LNCaP clone FGC (cell line): ENCODE data around the gene BPIFA3.
"Not testable (repeated sequence)": the region's sequence is repeated elsewhere in the genome, so short reads cannot be mapped to it uniquely, and the experiment has no call there.

Experiments used
- DNase-seq: peaks from one replicate; pipeline ENCODE4 v3.0.0-alpha.2; 2011; ENCODE audit warnings: low read depth
- H3K4me3 ChIP-seq: 2 replicates; pipeline ENCODE4 v1.5.1; 2011; ENCODE audit warnings: mild to moderate bottlenecking, low read depth, low read length, control low read depth
- TF ChIP-seq, protein P1 (sequence below): IDR thresholded peaks from 2 replicates; pipeline ENCODE4 v1.5.1; 2012; ENCODE audit warnings: mild to moderate bottlenecking; ENCODE audit not compliant: control insufficient read depth, insufficient read depth; ENCODE audit errors: extremely low read depth

Gene BPIFA3

DNA sequence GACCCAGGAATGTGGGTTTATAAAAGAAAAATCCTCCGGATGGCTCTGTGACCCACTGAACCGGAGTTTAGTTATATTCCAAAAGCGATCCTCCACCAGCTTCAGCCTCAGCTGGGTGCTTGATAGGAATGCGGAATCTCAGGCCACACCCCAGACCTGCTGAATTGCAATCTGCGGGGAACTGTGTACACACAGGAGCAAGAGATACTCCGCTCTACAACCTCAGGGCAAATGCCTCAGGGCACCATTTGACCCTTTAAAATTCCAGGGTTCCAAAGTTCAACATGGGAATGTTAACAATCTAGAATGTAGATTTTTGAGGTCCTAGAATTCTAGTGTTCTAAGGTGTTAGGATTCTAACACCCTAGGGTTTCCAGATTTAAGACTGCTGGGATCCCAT is 38.4 kb upstream of the BPIFA3 start:
- no peak overlapping the region for H3K4me3 ChIP-seq
- DNase-seq = no peak
- TF ChIP-seq, protein P1, sequence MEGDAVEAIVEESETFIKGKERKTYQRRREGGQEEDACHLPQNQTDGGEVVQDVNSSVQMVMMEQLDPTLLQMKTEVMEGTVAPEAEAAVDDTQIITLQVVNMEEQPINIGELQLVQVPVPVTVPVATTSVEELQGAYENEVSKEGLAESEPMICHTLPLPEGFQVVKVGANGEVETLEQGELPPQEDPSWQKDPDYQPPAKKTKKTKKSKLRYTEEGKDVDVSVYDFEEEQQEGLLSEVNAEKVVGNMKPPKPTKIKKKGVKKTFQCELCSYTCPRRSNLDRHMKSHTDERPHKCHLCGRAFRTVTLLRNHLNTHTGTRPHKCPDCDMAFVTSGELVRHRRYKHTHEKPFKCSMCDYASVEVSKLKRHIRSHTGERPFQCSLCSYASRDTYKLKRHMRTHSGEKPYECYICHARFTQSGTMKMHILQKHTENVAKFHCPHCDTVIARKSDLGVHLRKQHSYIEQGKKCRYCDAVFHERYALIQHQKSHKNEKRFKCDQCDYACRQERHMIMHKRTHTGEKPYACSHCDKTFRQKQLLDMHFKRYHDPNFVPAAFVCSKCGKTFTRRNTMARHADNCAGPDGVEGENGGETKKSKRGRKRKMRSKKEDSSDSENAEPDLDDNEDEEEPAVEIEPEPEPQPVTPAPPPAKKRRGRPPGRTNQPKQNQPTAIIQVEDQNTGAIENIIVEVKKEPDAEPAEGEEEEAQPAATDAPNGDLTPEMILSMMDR = no peak

DNA sequence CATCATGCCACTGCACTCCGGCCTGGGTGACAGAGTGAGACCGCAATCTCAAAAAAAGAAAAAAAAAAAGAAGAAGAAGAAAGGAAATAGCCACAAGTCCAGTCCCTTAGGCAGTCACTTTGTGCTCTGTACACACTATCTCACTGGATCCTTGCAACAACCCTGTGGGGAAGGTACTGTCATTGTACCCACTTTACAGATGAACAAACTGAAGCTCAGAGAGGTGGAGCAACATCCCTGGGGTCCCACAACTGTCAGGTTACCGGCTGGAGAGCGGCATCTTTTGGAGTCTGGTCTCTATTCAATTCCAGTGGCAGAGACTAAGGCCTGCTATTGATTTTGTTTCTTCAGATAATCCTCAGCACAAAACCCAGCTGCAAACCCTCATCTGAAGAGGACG is 37.0 kb upstream of the BPIFA3 start:
- TF ChIP-seq, protein P1 = no peak
- H3K4me3 ChIP-seq = no peak overlapping the region
- no peak for DNase-seq

DNA sequence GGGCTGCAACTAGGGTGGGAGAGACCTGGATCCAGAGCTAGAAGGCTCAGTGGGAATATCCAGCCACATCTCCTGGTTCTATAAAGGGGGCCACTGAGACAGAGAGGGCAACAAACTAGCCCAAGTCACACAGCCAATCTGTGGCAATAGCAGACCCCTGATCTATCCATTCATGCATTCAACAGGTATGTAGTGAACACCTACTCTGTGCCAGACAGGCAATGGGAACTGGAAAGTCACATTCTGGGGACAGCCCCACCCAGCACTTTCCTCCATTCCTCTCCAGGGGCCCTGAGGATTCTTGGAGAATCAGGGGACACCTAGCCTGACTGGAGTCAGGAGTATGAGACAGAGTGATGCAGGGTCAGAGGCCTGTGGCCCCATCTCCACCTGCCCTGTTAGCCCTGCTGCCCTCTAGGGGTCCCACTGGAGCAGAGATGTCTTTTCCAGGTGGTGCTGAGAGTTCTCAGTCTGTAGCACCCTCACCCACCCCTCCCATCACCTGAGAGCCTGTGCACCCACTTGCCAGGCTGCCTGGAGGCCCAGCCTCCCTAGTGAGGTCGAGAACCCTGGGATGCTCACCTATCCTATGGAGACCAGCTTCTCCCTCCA is 35.6 kb upstream of the BPIFA3 start:
- TF ChIP-seq, protein P1 = no peak
- no peak for DNase-seq
- H3K4me3 ChIP-seq = no peak overlapping the region

DNA sequence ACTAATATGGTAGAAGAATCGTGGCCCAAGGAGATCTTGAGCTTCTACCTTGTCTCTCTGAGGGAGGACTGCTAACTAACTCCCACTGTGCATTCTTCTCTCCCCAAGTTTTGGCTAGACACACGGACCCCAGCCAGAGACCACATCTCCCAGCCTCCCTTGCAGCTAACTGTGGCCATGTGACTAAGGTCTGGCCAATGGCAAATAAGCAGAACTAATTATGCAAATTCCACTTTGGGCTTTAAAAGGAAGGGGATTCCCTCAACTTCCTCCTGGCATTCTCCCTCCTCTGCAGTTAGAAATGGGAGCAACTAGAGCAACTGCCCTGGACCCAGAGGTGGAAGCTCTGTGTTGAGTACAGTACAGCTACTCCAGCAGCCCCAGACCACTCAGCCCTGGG is 33.8 kb upstream of the BPIFA3 start:
- no peak overlapping the region for H3K4me3 ChIP-seq
- DNase-seq = no peak
- TF ChIP-seq, protein P1 = no peak

DNA sequence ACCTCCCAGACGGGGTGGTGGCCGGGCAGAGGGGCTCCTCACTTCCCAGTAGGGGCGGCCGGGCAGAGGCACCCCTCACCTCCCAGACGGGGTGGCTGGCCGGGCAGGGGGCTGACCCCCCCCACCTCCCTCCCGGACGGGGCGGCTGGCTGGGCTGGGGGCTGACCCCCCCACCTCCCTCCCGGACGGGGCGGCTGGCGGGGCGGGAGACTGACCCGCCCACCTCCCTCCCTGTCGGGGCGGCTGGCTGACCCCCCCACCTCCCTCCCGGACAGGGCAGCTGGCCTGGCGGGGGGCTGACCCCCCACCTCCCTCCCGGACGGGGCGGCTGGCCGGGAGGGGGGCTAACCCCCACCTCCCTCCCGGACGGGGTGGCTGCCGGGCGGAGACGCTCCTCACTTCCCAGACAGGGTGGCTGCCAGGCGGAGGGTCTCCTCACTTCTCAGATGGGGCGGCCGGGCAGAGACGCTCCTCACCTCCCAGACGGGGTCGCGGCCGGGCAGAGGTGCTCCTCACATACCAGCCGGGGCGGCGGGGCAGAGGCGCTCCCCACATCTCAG is 32.0 kb upstream of the BPIFA3 start:
- DNase-seq = not testable (repeated sequence)

DNA sequence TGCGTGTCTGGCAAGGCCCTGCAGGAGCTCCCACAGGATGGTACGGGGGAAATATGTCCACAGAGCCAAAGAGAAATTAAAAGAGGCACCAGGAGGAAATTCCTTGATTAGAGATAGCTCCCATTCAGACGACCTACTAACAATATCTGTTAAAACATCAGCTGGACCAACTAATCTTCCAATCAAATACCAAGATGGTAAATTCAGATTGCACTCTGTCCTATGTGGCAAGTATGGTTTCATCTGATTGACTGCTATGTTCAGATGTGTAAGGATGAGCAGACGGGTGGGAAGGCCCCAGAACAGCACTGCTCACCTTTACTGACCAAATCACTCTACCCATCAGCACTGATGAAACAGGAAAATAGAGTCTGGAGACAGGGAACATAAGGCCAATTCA is 29.7 kb upstream of the BPIFA3 start:
- no peak for DNase-seq
- TF ChIP-seq, protein P1 = no peak
- no peak overlapping the region for H3K4me3 ChIP-seq

More for the DNA sequence above, 32.0 kb upstream of the BPIFA3 start:
- not testable (repeated sequence) for H3K4me3 ChIP-seq

DNA sequence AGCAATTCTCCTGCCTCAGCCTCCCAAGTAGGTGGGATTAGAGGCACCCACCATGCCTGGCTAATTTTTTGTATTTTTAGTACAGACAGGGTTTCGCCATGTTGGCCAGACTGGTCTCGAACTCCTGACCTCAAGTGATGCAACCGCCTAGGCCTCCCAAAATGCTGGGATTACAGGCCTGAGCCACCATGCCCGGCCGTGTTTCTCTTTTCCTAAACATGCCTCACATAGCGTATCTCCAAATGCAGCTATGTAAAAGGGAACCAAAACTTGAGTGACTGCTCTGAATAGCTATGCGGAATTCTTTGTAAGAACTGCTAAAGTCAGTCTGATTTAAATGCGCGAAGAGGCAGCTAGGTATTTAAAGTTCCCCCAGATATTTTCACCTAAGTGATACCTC is 28.7 kb upstream of the BPIFA3 start:
- no peak for DNase-seq
- H3K4me3 ChIP-seq = no peak overlapping the region
- TF ChIP-seq, protein P1 = no peak

DNA sequence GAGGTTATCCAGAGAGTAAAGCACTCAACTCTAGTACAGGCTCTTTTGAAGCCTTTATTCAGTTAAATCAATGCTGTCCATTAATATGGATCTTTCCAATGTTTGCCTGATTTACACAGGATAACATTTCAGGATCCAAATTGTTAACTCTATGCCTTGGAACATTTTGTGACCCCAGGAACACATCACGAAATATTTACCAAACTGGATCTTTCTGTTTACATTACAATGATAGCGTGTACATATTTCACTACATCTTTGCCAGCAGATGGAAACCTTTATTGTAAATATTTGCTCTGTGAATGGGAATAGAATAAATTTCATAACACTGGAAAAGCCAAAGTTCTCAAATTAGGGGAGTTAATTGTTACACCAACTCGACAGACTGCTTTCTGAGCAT is 25.7 kb upstream of the BPIFA3 start:
- TF ChIP-seq, protein P1 = no peak
- peak overlapping the region; percentile 6; the same call in 1 of the 2 replicates for H3K4me3 ChIP-seq
- peak; percentile 89 for DNase-seq
